IMR-90 (cell line): ENCODE measurements around the gene DYRK2. TPM values are rescaled to one million over a fixed set of nuclear protein-coding genes. Genes with fewer than 3 reads are reported as not detected.

Source experiments
- ATAC-seq: fragments of 200-7000 bp; cut with Tn5 transposase; 2 replicates; pipeline ENCODE4 v1.9.1; 2020; ENCODE audit warnings: low read depth, mild to moderate bottlenecking, moderate library complexity
- BruUV-seq: library from RNA; stranded (reverse); fragments of 400-500 nt; replicated peaks from 2 replicates; lab custom pipeline; 2021; lab: Mats Ljungman, UMichigan
- CTCF ChIA-PET: fragments of 300-600 bp; formaldehyde crosslinking; extraction: SDS; loops from one replicate; lab custom pipeline; 2021; ENCODE audit warnings: antibody characterized with exemption; lab: Yijun Ruan, JAX
- POLR2A ChIA-PET: fragments of 300-600 bp; sonication (Branson Sonifier 250); formaldehyde crosslinking; loops from one replicate; lab custom pipeline; 2022; ENCODE audit warnings: antibody characterized with exemption; ENCODE audit not compliant: unreplicated experiment; lab: Charles Lee
- DNase-seq: peaks from one replicate; pipeline ENCODE4 v3.0.0; 2013
- H2AFZ ChIP-seq: replicated peaks from 2 replicates; pipeline ENCODE3; 2013; ENCODE audit warnings: low read length, mild to moderate bottlenecking; ENCODE audit not compliant: poor library complexity
- H2AK5ac ChIP-seq: 2 replicates; pipeline ENCODE4 v1.6.1; 2013; ENCODE audit warnings: low read depth, low read length, inconsistent platforms
- H2AK9ac ChIP-seq: replicated peaks from 2 replicates; pipeline ENCODE3; 2013; ENCODE audit warnings: mild to moderate bottlenecking, low read depth, low read length, moderate library complexity; ENCODE audit not compliant: poor library complexity
- H2BK120ac ChIP-seq: 2 replicates; pipeline ENCODE4 v1.6.1; 2013; ENCODE audit warnings: low read depth, low read length, inconsistent platforms
- H2BK15ac ChIP-seq: 3 replicates; pipeline ENCODE4 v1.6.1; 2013; ENCODE audit warnings: low read depth, low read length, inconsistent platforms
- H2BK20ac ChIP-seq: 2 replicates; pipeline ENCODE4 v1.6.1; 2013; ENCODE audit warnings: low read depth, mild to moderate bottlenecking, inconsistent platforms, low read length, moderate library complexity
- H2BK5ac ChIP-seq: 2 replicates; pipeline ENCODE4 v1.6.1; 2013; ENCODE audit warnings: mild to moderate bottlenecking, low read depth, low read length, inconsistent platforms; ENCODE audit not compliant: poor library complexity, severe bottlenecking
- H3K14ac ChIP-seq: replicated peaks from 2 replicates; pipeline ENCODE4 v1.6.1; 2013; ENCODE audit warnings: low read depth, low read length, inconsistent platforms
- H3K18ac ChIP-seq: 2 replicates; pipeline ENCODE4 v1.6.1; 2013; ENCODE audit warnings: low read depth, low read length, control low read depth
- H3K23ac ChIP-seq: 2 replicates; pipeline ENCODE4 v1.6.1; 2013; ENCODE audit warnings: low read depth, low read length, inconsistent platforms
- H3K27ac ChIP-seq: 2 replicates; pipeline ENCODE4 v1.5.1; 2013; ENCODE audit warnings: mild to moderate bottlenecking, control low read depth, low read length; ENCODE audit not compliant: insufficient read depth
- H3K27me3 ChIP-seq: 2 replicates; pipeline ENCODE4 v1.6.1; 2013; ENCODE audit warnings: low read length; ENCODE audit not compliant: control insufficient read depth, insufficient read depth
- H3K36me3 ChIP-seq: 2 replicates; pipeline ENCODE4 v1.6.1; 2013; ENCODE audit warnings: low read length, mixed read lengths; ENCODE audit not compliant: control insufficient read depth, insufficient read depth
- H3K4ac ChIP-seq: 2 replicates; pipeline ENCODE4 v1.6.1; 2013; ENCODE audit warnings: low read depth, low read length, inconsistent platforms
- H3K4me1 ChIP-seq: 2 replicates; pipeline ENCODE4 v1.6.1; 2013; ENCODE audit warnings: low read length, mixed read lengths; ENCODE audit not compliant: control insufficient read depth, insufficient read depth
- H3K4me2 ChIP-seq: 2 replicates; pipeline ENCODE4 v1.6.1; 2013; ENCODE audit warnings: low read depth, mild to moderate bottlenecking, control low read depth, low read length, moderate library complexity
- H3K4me3 ChIP-seq: 2 replicates; pipeline ENCODE4 v1.5.1; 2013; ENCODE audit warnings: low read depth, mild to moderate bottlenecking, control low read depth, low read length, moderate library complexity; ENCODE audit not compliant: insufficient read depth
- H3K56ac ChIP-seq: 2 replicates; pipeline ENCODE4 v1.6.1; 2013; ENCODE audit warnings: low read length, inconsistent platforms; ENCODE audit not compliant: insufficient read depth; ENCODE audit errors: extremely low read depth
- H3K79me1 ChIP-seq, 2 experiments: 2 replicates each; pipeline ENCODE4 v1.6.1; 2013; ENCODE audit warnings: low read length in 2 of 2, inconsistent platforms in 1 of 2, low read depth in 1 of 2
- H3K9ac ChIP-seq: 2 replicates; pipeline ENCODE4 v1.6.1; 2013; ENCODE audit warnings: low read depth, low read length, control low read depth
- H3K9me1 ChIP-seq: 2 replicates; pipeline ENCODE4 v1.6.1; 2013; ENCODE audit warnings: low read length, inconsistent platforms; ENCODE audit not compliant: insufficient read depth
- H3K9me3 ChIP-seq: 2 replicates; pipeline ENCODE4 v1.6.1; 2013; ENCODE audit warnings: low read length; ENCODE audit not compliant: control insufficient read depth, insufficient read depth
- H4K20me1 ChIP-seq: 2 replicates; pipeline ENCODE4 v1.6.1; 2013; ENCODE audit warnings: low read length, inconsistent platforms; ENCODE audit not compliant: insufficient read depth
- H4K5ac ChIP-seq: 2 replicates; pipeline ENCODE4 v1.6.1; 2013; ENCODE audit warnings: mild to moderate bottlenecking, low read depth, low read length, control low read depth
- H4K8ac ChIP-seq, 2 experiments: 2 replicates each; pipeline ENCODE4 v1.6.1; 2013; ENCODE audit warnings: low read depth in 2 of 2, low read length in 2 of 2, control low read depth in 1 of 2, inconsistent platforms in 1 of 2
- H4K91ac ChIP-seq: 2 replicates; pipeline ENCODE4 v1.6.1; 2013; ENCODE audit warnings: low read depth, low read length, inconsistent platforms; ENCODE audit not compliant: insufficient read depth
- CHD1 ChIP-seq: IDR thresholded peaks from 2 replicates; pipeline ENCODE4 v1.6.1; 2012; ENCODE audit warnings: low read depth, low read length, improper control_type of control experiment
- CTCF ChIP-seq: conservative IDR thresholded peaks from 2 replicates; pipeline ENCODE4 v1.5.1; 2012; ENCODE audit warnings: mild to moderate bottlenecking, low read depth, low read length, improper control_type of control experiment
- MXI1 ChIP-seq: IDR thresholded peaks from 2 replicates; pipeline ENCODE4 v1.6.1; 2012; ENCODE audit warnings: low read depth, mild to moderate bottlenecking, low read length, moderate library complexity, borderline replicate concordance
- NFE2L2 ChIP-seq: fragments of 150-350 bp; IDR thresholded peaks from 2 replicates; pipeline ENCODE4 v1.6.1; 2016; ENCODE audit warnings: low read depth, mild to moderate bottlenecking, low read length
- RAD21 ChIP-seq: IDR thresholded peaks from 2 replicates; pipeline ENCODE4 v1.6.1; 2012; ENCODE audit warnings: low read length, improper control_type of control experiment
- USF2 ChIP-seq: fragments of 150-350 bp; IDR thresholded peaks from 2 replicates; pipeline ENCODE4 v1.6.1; 2017; ENCODE audit warnings: mild to moderate bottlenecking, antibody characterized with exemption, low read length, low read depth
- WGBS, 2 experiments: methylation state at CpG; one replicate each; pipeline versions ENCODE4 v1.1.5 to v1.1.7; 2013; ENCODE audit warnings: missing lambda C conversion rate in 2 of 2; ENCODE audit not compliant: insufficient read length in 1 of 2; ENCODE audit errors: extremely low coverage in 2 of 2; 5-methylcytosine and 5-hydroxymethylcytosine counted together
- dilution Hi-C: fragments of 300-500 bp; cut with HindIII; formaldehyde crosslinking; loops from one replicate; pipeline ENCODE4 v1.14.3; 2018; ENCODE audit warnings: low sequenced_read_pairs; ENCODE audit not compliant: unreplicated experiment
- in situ Hi-C: fragments of 300-500 bp; cut with MboI; formaldehyde crosslinking; loops from 3 replicates; pipeline ENCODE4 v1.14.3; 2019; ENCODE audit warnings: low sequenced_read_pairs, inconsistent platforms, mixed read lengths
- intact Hi-C: fragments of 100-400 bp; cut with micrococcal nuclease; formaldehyde crosslinking; loops from 2 replicates; pipeline ENCODE4 v1.10.0; 2022
- polyA plus RNA-seq, 3 experiments: library from polyadenylated mRNA; depleted of rRNA; stranded (reverse); fragments of >200 nt; gene quantifications; 2 replicates each; pipeline ENCODE4 v1.2.3, GENCODE V29; 2012; ENCODE audit warnings: low replicate concordance in 1 of 3
- total RNA-seq: library from RNA; depleted of rRNA; stranded (reverse); fragments of >200 nt; gene quantifications from 2 replicates; pipeline ENCODE4 v1.2.3, GENCODE V29; 2012

The DYRK2 gene
- total and polyA plus RNA-seq, 2 of the 4 experiments (the other 2 are of a cell fraction) = 16.3 to 23.1 TPM

GRCh38 chr12:67698672-67699581 is 50.4 kb downstream of the DYRK2 start (continued):
- TF ChIP-seq USF2 (no peak), CHD1 (no peak)

- H3K79me1 ChIP-seq = no peaks in the 10 kb centered on the region
- H4K20me1 ChIP-seq = no peaks in the 10 kb centered on the region
- TF ChIP-seq RAD21 (no peak), MXI1 (no peak), NFE2L2 (no peak), CTCF (no peak)
- no peak overlapping the region for H2BK120ac ChIP-seq
- no CpG with 5 or more reads among the region's 2 CpGs for WGBS, 2 experiments
- H4K8ac ChIP-seq = no peak overlapping the region
- H3K23ac ChIP-seq = no peak overlapping the region
- H3K4ac ChIP-seq = no peak overlapping the region
- no peak overlapping the region for H2BK5ac ChIP-seq
- H4K5ac ChIP-seq = no peak overlapping the region
- H4K91ac ChIP-seq = no peak overlapping the region
- dilution Hi-C loops = no loop called here
- H3K9me1 ChIP-seq = peaks cover 3% of the 10 kb centered on the region
- no peak overlapping the region for H3K56ac ChIP-seq
- peaks cover 10% of the 10 kb centered on the region for H3K4me1 ChIP-seq
- H2AFZ ChIP-seq = no peak overlapping the region
- H3K9ac ChIP-seq = no peak overlapping the region
- no peak overlapping the region for H3K18ac ChIP-seq
- in situ Hi-C loops = no loop called here
- H3K9me3 ChIP-seq = no peaks in the 10 kb centered on the region
- ATAC-seq (peak; percentile 34; the same call in 1 of the 2 replicates), DNase-seq (peak; percentile 69)
- H3K4me2 ChIP-seq = no peak overlapping the region
- no peaks in the 10 kb centered on the region; the same call in 1 of the 2 replicates for H3K27me3 ChIP-seq
- no peak overlapping the region for H3K14ac ChIP-seq
- ChIA-PET CTCF (no interaction called here), POLR2A (no interaction called here)
- H3K4me3 ChIP-seq = no peak overlapping the region
- H2AK5ac ChIP-seq = no peak overlapping the region
- intact Hi-C loops = no loop called here
- no peak overlapping the region for H2AK9ac ChIP-seq
- no TSS peak for BruUV-seq
- no peak overlapping the region for H3K27ac ChIP-seq
- no peak overlapping the region for H2BK15ac ChIP-seq
- no peak overlapping the region for H2BK20ac ChIP-seq
- H3K36me3 ChIP-seq = no peaks in the 10 kb centered on the region
Measured at GRCh38 chr12:67701121-67701520, 52.6 kb downstream of the DYRK2 start.
